ENCODE measurements around the gene POC1A. TPM values are rescaled to one million over a fixed set of nuclear protein-coding genes. Genes with fewer than 3 reads are reported as not detected.

Gene POC1A
- total RNA-seq, 1 experiment from 2014 or later, result 32.2 TPM

DNA sequence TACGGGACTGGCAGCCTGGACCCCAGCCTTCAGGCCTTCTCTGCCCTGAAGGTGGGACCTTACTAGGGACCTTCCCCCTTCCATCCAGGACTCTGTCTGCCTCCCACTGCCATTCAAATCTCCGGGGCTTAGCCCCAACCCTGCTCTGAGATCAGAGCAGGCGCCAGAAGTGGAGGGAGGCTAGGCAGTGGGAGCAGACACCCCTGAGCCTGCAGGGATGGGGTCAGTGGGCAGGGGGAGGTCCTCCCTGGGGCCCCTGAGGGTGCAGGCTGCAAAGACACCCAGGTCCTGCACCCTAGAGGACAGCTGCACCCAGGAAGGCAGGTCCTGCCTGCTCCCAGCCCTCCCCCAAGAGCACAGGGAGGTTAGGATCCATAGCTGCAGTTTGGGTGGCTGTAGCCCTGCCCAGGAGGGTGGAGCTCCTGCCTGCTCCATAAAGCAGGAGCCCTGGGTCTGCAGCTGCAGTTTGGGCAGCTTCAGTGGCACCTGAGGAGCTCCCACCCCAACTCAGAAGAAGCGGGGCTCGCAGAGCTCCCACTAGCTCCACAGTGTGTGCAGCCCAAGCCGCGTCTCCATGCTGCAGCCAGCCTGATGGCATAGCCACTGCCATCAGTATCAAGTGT, 8.1 kb upstream of the POC1A start:
- no peaks in the 10 kb centered on the region for H3K9me3 Mint-ChIP-seq (ENCODE audit: unreplicated experiment)
- H3K36me3 Mint-ChIP-seq (ENCODE audit: insufficient read depth, unreplicated experiment), result no peaks in the 10 kb centered on the region
- ChIA-PET CTCF (no interaction called here), POLR2A (no interaction called here)
- H3K27ac Mint-ChIP-seq (ENCODE audit: unreplicated experiment), result no peak overlapping the region
- H3K4me3 Mint-ChIP-seq (ENCODE audit: unreplicated experiment), result no peak overlapping the region
- TF ChIP-seq, protein P1, sequence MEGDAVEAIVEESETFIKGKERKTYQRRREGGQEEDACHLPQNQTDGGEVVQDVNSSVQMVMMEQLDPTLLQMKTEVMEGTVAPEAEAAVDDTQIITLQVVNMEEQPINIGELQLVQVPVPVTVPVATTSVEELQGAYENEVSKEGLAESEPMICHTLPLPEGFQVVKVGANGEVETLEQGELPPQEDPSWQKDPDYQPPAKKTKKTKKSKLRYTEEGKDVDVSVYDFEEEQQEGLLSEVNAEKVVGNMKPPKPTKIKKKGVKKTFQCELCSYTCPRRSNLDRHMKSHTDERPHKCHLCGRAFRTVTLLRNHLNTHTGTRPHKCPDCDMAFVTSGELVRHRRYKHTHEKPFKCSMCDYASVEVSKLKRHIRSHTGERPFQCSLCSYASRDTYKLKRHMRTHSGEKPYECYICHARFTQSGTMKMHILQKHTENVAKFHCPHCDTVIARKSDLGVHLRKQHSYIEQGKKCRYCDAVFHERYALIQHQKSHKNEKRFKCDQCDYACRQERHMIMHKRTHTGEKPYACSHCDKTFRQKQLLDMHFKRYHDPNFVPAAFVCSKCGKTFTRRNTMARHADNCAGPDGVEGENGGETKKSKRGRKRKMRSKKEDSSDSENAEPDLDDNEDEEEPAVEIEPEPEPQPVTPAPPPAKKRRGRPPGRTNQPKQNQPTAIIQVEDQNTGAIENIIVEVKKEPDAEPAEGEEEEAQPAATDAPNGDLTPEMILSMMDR (IDR thresholded peaks at IDR 0.05; ENCODE audit: insufficient read depth in 1 of 2, low read depth in 1 of 2, low read length in 1 of 2, severe bottlenecking in 1 of 2, unreplicated experiment in 1 of 2), result no peak
- no peaks in the 10 kb centered on the region for H3K4me1 Mint-ChIP-seq (ENCODE audit: low read depth, unreplicated experiment)
- Histone ChIP-seq H3K36me3 (ENCODE audit: control insufficient read depth, insufficient read depth, low read length) (no peaks in the 10 kb centered on the region), H3K4me1 (no peaks in the 10 kb centered on the region), H3K4me3 (ENCODE audit: low read depth, low read length) (no peak overlapping the region), H3K9me3 (no peaks in the 10 kb centered on the region), H3K27me3 (replicated peaks; ENCODE audit: control insufficient read depth, insufficient read depth, low read length) (no peaks in the 10 kb centered on the region)
- no peaks in the 10 kb centered on the region for H3K27me3 Mint-ChIP-seq (ENCODE audit: insufficient read depth, unreplicated experiment)
- no peak for DNase-seq
- intact Hi-C loops (cut with micrococcal nuclease; ENCODE audit: unreplicated experiment), result no loop called here
- BruUV-seq (replicated peaks), result no TSS peak

DNA sequence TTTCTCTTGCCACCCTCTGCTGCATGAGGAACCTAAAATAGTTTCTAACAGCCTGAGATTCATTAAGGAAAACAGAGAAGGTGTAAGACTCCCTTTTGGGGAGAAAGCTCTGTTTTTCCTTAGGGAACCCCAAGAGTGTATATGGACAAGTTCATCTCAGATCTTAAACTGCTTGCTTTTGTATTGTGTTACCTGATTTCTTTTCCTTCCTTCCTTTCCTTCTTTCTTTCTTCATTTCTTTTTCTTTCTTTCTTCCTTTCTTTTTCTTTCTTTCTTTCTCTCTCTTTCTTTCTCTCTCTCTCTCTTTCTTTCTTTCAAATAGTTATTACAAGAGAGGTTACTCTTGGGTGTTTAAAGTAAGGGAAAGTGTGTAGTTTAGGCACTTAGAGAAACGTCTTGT, 5.3 kb upstream of the POC1A start:
- TF ChIP-seq, protein P1 (IDR thresholded peaks at IDR 0.05; ENCODE audit: insufficient read depth in 1 of 2, low read depth in 1 of 2, low read length in 1 of 2, severe bottlenecking in 1 of 2, unreplicated experiment in 1 of 2), result no peak

DNA sequence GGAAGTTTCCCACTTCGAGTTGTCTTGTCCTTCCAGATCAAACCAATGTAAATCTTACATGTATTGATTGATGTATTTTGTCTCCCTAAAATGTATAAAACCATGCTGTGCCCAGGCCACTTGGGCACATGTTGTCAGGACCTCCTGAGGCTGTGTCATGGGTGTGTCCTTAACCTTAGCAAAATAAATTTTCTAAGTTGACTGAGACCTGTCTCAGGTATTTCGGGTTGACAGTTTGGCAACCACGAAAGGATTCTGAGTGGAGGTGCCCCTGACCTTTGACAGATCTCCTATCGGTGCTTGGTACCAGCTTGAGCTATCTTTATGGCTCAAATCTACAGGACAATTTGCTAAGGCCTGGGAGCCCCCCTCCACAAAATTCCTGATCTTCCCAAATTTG, 1.7 kb upstream of the POC1A start:
- H3K4me3 Mint-ChIP-seq (ENCODE audit: unreplicated experiment), result peak overlapping the region; percentile 95
- no TSS peak for BruUV-seq (replicated peaks)
- intact Hi-C loops (cut with micrococcal nuclease; ENCODE audit: unreplicated experiment), result loop anchor here (2.0 kb wide), 1 partner anchor 99 kb away; the partner anchor contains the start of gene DUSP7
- TF ChIP-seq, protein P1 (IDR thresholded peaks at IDR 0.05; ENCODE audit: insufficient read depth in 1 of 2, low read depth in 1 of 2, low read length in 1 of 2, severe bottlenecking in 1 of 2, unreplicated experiment in 1 of 2), result no peak
- peaks cover 6% of the 10 kb centered on the region for H3K36me3 Mint-ChIP-seq (ENCODE audit: insufficient read depth, unreplicated experiment)
- no peaks in the 10 kb centered on the region; the same call in 1 of the 2 replicates for H3K36me3 ChIP-seq (ENCODE audit: control insufficient read depth, insufficient read depth, low read length)
- no peaks in the 10 kb centered on the region for H3K27me3 ChIP-seq (replicated peaks; ENCODE audit: control insufficient read depth, insufficient read depth, low read length)
- H3K4me1 Mint-ChIP-seq (ENCODE audit: low read depth, unreplicated experiment), result no peaks in the 10 kb centered on the region
- H3K9me3 ChIP-seq, result no peaks in the 10 kb centered on the region
- no peak overlapping the region for H3K27ac Mint-ChIP-seq (ENCODE audit: unreplicated experiment)
- ChIA-PET POLR2A (no interaction called here), CTCF (interaction anchor here (0.6 kb wide), 1 partner anchor 36 kb away, joined by 3 read pairs; no protein-coding TSS in a partner anchor)
- DNase-seq, result no peak
- H3K27me3 Mint-ChIP-seq (ENCODE audit: insufficient read depth, unreplicated experiment), result no peaks in the 10 kb centered on the region
- H3K4me3 ChIP-seq (ENCODE audit: low read depth, low read length), result no peak overlapping the region
- peaks cover 11% of the 10 kb centered on the region for H3K4me1 ChIP-seq
- H3K9me3 Mint-ChIP-seq (ENCODE audit: unreplicated experiment), result no peaks in the 10 kb centered on the region

More for the DNA sequence above, 5.3 kb upstream of the POC1A start:
- H3K27me3 ChIP-seq (replicated peaks; ENCODE audit: control insufficient read depth, insufficient read depth, low read length), result no peaks in the 10 kb centered on the region
- Mint-ChIP-seq H3K27ac (ENCODE audit: unreplicated experiment) (peak overlapping the region; percentile 12), H3K27me3 (ENCODE audit: insufficient read depth, unreplicated experiment) (no peaks in the 10 kb centered on the region), H3K36me3 (ENCODE audit: insufficient read depth, unreplicated experiment) (peaks cover 6% of the 10 kb centered on the region), H3K4me1 (ENCODE audit: low read depth, unreplicated experiment) (no peaks in the 10 kb centered on the region), H3K4me3 (ENCODE audit: unreplicated experiment) (no peak overlapping the region), H3K9me3 (ENCODE audit: unreplicated experiment) (no peaks in the 10 kb centered on the region)
- no TSS peak for BruUV-seq (replicated peaks)
- ChIA-PET POLR2A (no interaction called here), CTCF (interaction anchor here (0.7 kb wide), 2 partner anchors 50 to 113 kb away, joined by 3 to 5 read pairs; no protein-coding TSS in a partner anchor)
- H3K4me1 ChIP-seq, result peaks cover 11% of the 10 kb centered on the region
- DNase-seq, result no peak
- H3K4me3 ChIP-seq (ENCODE audit: low read depth, low read length), result no peak overlapping the region
- no peaks in the 10 kb centered on the region for H3K9me3 ChIP-seq
- no peaks in the 10 kb centered on the region for H3K36me3 ChIP-seq (ENCODE audit: control insufficient read depth, insufficient read depth, low read length)
- intact Hi-C loops (cut with micrococcal nuclease; ENCODE audit: unreplicated experiment), result no loop called here

All from Caco-2 (cell line).